ENCODE data around the gene CDS1.

DNA sequence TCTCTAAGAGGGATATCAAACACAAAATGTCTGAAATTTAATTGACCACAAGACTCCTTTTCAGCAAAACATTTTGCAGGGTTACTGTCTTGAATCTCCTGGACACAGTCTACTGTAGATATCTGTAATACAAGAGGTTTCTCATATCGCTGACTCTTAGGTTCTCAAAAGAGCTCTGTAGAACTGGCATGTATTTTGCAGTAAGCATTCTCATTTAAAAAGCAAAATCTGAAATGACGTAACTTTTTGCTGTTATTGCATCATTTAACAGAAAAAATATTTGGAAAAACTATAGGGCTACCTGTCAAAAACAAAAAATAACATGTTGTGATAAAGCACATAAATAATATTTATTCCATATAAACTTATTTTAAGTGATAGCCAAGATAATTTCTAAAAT, 114.2 kb downstream of the CDS1 start:
- TF ChIP-seq, protein P1, sequence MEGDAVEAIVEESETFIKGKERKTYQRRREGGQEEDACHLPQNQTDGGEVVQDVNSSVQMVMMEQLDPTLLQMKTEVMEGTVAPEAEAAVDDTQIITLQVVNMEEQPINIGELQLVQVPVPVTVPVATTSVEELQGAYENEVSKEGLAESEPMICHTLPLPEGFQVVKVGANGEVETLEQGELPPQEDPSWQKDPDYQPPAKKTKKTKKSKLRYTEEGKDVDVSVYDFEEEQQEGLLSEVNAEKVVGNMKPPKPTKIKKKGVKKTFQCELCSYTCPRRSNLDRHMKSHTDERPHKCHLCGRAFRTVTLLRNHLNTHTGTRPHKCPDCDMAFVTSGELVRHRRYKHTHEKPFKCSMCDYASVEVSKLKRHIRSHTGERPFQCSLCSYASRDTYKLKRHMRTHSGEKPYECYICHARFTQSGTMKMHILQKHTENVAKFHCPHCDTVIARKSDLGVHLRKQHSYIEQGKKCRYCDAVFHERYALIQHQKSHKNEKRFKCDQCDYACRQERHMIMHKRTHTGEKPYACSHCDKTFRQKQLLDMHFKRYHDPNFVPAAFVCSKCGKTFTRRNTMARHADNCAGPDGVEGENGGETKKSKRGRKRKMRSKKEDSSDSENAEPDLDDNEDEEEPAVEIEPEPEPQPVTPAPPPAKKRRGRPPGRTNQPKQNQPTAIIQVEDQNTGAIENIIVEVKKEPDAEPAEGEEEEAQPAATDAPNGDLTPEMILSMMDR (IDR thresholded peaks at IDR 0.05), result no peak
- no peak for TF ChIP-seq POLR2A (IDR thresholded peaks at IDR 0.05)
